ENCODE results near the gene WHRN. TPM values are rescaled to one million over a fixed set of nuclear protein-coding genes. Genes with fewer than 3 reads are reported as not detected.

The WHRN gene
- total and polyA plus RNA-seq, 9 of the 15 experiments (the other 6 are each of a cell fraction or from before 2014, with no cell fraction given): 0.31 to 14.1 (median 3.0) TPM

- TF ChIP-seq HDAC2 (IDR thresholded peaks at IDR 0.05): no peak; the same call in 1 of the 2 replicates
- TF ChIP-seq CREB5 (CRISPR knock-in tag; IDR thresholded peaks at IDR 0.05): no peak
- no peak for TF ChIP-seq SMAD1 (IDR thresholded peaks at IDR 0.05; ENCODE audit: low read depth, low read length, partially characterized antibody)
- TF ChIP-seq ZNF174 (CRISPR knock-in tag; IDR thresholded peaks at IDR 0.05): no peak
- TF ChIP-seq GTF3C2 (IDR thresholded peaks at IDR 0.05; ENCODE audit: borderline replicate concordance, extremely low read depth, insufficient read length): no peak
- TF ChIP-seq STAT5B (CRISPR knock-in tag; IDR thresholded peaks at IDR 0.05): no peak
- TF ChIP-seq ARID2 (IDR thresholded peaks at IDR 0.05): no peak
- TF ChIP-seq KLF16 (IDR thresholded peaks at IDR 0.05): peak; percentile 36; the same call in 1 of the 2 replicates
- TF ChIP-seq VEZF1 (CRISPR knock-in tag; IDR thresholded peaks at IDR 0.05): 0 out of 2 replicates have a peak, but pooled peaks have one; percentile 7
- TF ChIP-seq NR2C2 (CRISPR knock-in tag; IDR thresholded peaks at IDR 0.05): no peak
- no peak for TF ChIP-seq NR2C2 (tag; IDR thresholded peaks at IDR 0.05)
- TF ChIP-seq ZNF707 (CRISPR knock-in tag; conservative IDR thresholded peaks at IDR 0.05): no peak
- no peak for TF ChIP-seq ZNF324 (CRISPR knock-in tag; IDR thresholded peaks at IDR 0.05)
- TF ChIP-seq CHAMP1 (IDR thresholded peaks at IDR 0.05): 0 out of 2 replicates have a peak, but pooled peaks have one; percentile 50
- TF ChIP-seq LCOR (CRISPR knock-in tag; IDR thresholded peaks at IDR 0.05): no peak
- TF ChIP-seq ELF2 (CRISPR knock-in tag; IDR thresholded peaks at IDR 0.05): no peak
- peak; percentile 93 for TF ChIP-seq ARID1B (IDR thresholded peaks at IDR 0.05)
- TF ChIP-seq FOXM1 (IDR thresholded peaks at IDR 0.05; ENCODE audit: low read depth): no peak
- no peak for TF ChIP-seq FOXM1 (CRISPR knock-in tag; IDR thresholded peaks at IDR 0.05; ENCODE audit: low read depth)
- TF ChIP-seq ATF7 (IDR thresholded peaks at IDR 0.05): 0 out of 2 replicates have a peak, but pooled peaks have one; percentile 11
- TF ChIP-seq YBX1 (IDR thresholded peaks at IDR 0.05): no peak
- no peak for TF ChIP-seq ZNF121 (CRISPR knock-in tag; conservative IDR thresholded peaks at IDR 0.05)
- no peak for TF ChIP-seq TGIF2 (CRISPR knock-in tag; IDR thresholded peaks at IDR 0.05)
Measured at GRCh38 chr9:114493521-114494184, 11.6 kb downstream of the WHRN start (continued).

Measured in K562 (cell line).